GM10266 (cell line): ENCODE measurements around the gene NR2E3.

Experiments used
- DNase-seq: peaks from one replicate; pipeline ENCODE4 v3.0.0; 2012; ENCODE audit errors: extremely low spot score
- TF ChIP-seq, protein P1 (sequence below): IDR thresholded peaks from 2 replicates; pipeline ENCODE4 v1.5.1; 2012; ENCODE audit warnings: mild to moderate bottlenecking, low read depth; ENCODE audit not compliant: control insufficient read depth, insufficient read depth; ENCODE audit errors: missing control alignments

NR2E3 gene

DNA sequence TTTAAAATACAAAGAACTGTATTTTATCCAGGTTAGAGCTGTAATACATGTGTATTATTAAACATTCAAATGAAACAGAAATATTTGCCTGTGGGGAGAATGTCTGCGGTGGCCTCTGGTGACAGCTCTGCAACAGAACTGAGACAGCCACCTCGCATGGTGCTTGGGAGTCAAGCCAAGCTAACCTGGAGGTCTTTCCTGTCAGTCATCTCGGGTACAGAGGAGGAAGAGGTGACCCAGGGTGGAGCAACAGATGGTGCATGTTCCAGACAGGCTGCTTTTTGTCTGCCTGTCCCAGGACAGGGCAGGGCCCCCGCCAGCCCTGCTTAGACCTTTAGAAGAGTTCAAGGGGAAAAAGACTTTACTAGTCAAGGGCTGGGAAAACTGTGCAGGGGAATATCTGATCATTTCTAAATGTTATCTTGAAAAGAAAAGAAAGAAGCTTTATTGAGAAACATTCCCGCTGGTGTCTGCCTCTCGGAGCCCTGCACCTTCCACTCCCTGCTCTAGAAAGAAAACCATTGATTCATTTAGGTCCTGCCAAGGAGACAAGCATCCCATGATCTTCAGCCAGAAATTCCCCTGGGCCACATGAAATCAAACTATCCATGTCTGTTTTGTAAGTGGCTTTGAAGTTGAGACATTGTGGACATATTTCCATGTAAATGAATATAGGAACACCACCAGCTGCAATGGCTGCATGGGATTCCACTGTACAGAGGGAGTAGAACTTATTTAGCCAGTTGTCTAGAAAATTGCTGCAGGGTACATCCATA is 5.5 kb upstream of the NR2E3 start:
- no peak for DNase-seq
- TF ChIP-seq, protein P1, sequence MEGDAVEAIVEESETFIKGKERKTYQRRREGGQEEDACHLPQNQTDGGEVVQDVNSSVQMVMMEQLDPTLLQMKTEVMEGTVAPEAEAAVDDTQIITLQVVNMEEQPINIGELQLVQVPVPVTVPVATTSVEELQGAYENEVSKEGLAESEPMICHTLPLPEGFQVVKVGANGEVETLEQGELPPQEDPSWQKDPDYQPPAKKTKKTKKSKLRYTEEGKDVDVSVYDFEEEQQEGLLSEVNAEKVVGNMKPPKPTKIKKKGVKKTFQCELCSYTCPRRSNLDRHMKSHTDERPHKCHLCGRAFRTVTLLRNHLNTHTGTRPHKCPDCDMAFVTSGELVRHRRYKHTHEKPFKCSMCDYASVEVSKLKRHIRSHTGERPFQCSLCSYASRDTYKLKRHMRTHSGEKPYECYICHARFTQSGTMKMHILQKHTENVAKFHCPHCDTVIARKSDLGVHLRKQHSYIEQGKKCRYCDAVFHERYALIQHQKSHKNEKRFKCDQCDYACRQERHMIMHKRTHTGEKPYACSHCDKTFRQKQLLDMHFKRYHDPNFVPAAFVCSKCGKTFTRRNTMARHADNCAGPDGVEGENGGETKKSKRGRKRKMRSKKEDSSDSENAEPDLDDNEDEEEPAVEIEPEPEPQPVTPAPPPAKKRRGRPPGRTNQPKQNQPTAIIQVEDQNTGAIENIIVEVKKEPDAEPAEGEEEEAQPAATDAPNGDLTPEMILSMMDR: no peak

DNA sequence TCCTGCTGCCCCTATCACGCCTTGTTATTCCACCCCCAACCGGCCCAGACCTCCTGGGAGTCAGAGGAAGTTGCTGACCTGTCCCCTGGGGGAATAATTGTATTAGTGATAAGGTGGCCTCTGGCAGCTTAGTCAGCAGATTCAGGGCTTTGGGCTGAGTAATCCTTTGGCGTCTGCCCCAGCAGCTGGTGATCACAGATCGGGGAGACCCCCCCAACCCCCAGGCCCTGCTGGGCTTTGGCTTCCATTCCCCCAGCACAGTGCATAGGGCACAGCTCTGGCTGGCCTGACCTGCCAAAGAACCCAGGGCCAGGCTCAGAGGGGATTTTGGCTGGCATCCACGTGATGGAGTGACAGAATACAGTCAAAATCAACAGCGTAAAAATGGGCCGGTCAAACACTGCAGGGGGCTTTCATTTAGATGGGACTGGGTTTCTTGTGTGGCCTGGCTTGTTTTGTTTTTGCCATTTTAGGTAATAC is 3.9 kb upstream of the NR2E3 start:
- no peak for DNase-seq
- TF ChIP-seq, protein P1: no peak

DNA sequence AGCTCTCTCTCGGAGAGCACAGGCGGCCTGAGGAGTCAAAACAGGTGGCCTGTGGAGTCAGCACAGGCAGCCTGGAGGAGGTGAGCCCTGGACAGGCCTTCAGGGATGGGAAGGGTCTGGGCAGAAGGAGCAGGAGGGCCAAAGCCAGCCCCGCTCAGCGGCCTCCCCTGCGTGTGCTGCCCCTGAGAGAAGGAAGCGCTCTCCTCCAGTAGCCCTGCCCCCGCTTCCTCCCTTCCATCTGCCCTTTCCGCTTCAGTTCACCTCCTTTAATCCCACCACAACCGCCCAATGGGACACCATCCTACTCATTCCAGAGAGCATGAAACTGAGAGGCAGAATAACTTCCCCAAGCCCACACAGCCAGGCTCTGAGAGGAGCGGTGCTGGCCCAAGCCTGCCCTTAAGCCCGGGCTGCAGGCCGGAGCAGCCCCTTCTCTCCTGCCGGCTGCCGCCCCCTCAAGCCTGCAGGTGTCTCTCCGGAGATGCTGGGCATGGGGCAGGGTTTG is 3.2 kb upstream of the NR2E3 start:
- DNase-seq: no peak
- TF ChIP-seq, protein P1: no peak

DNA sequence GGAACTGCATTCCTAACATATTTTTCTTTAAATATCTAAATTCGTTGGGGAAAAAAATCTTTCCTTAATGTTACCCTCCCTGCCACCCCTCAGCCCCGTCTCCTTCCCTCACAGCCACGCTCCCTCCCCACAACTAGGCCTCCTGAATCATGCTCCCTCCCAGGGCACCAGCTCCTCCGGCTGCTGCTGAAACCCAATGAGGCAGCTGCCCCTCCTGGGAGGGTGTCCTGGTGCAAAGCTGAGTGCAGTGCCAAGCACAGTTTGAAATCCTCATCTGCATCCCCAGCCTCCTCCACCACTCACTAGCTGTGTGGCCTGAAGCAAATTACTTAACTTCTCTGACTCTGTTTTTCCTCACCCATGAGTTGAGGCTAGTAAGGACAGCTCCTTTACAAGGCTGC is 2.7 kb upstream of the NR2E3 start:
- TF ChIP-seq, protein P1: no peak
- DNase-seq: no peak

DNA sequence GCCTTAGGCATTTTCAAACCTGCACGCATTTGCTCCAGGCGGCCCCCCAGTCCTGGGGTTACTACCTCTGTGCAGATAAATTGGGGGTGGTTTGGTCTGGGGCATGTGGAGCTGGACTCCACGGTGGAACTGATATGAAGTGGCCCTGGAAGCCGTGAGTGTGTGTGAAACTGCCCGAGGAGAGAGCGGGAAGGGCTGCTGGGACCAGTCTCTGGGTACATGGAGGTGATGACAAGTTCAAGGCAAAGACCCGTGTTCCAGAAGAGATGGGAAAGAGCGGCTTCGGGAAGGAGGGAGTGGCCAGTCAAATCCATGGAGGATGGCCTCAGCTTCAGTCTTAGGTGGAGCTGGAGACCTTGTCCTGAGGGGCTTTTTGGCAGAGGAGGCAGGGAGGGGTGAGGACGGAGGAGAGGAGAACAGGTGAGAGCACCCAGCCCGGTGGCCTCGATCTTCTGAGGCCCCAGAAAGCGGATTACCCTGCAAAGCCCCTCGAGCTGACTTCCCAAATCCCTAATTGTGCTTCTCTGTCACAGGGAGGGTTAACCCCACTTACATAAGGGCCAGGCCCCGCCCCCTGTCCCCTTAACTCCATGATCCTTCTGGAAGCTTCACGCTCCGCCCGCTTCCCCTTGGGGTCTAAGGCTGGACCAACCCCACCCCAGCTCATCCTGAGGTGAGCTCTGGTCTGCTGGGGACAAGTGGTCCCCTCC is 1.9 kb upstream of the NR2E3 start:
- TF ChIP-seq, protein P1: no peak
- DNase-seq: no peak

DNA sequence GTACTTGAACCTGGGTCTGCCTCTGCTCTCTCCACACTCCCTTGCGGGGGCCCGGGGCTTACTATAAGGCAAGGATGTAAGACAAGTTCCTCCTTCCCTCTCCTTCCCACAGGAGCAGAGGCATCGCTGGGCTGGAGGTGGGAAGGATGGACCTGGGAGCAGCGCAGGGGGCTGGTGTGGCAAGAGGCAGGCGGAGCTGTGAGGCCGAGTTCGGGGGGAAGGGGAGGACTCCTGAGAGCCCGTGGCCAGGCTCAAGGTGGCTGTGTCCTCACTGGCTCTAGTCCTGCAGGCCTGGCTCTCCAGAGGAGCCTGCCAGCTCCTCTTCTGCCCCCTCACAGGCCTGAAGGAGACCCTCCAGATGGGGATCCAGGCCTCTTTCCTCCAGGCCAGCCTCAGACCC is 1.0 kb upstream of the NR2E3 start:
- no peak for DNase-seq
- TF ChIP-seq, protein P1: no peak
